RWPE1 (cell line): Measurements from ENCODE around the gene COPG2.

Source experiments
- CTCF ChIA-PET: fragments of 350-600 bp; sonication (Branson Sonifier 250); formaldehyde crosslinking; extraction: SDS; loops from one replicate; lab custom pipeline; 2021; lab: Yijun Ruan, JAX
- POLR2A ChIA-PET: fragments of 400-600 bp; formaldehyde crosslinking; extraction: SDS; loops from one replicate; lab custom pipeline; 2020; ENCODE audit warnings: antibody characterized with exemption; ENCODE audit not compliant: low non-redundant PET; lab: Yijun Ruan, JAX
- DNase-seq: peaks from one replicate; pipeline ENCODE4 v3.0.0; 2012; ENCODE audit warnings: low spot score
- H3K27ac ChIP-seq: fragments of 450-650 bp; 2 replicates; pipeline ENCODE4 v1.5.1; 2017
- TF ChIP-seq, protein P1 (sequence below): fragments of 450-650 bp; conservative IDR thresholded peaks from 2 replicates; pipeline ENCODE4 v1.5.1; 2017; ENCODE audit warnings: low read depth, mild to moderate bottlenecking

Gene COPG2

DNA sequence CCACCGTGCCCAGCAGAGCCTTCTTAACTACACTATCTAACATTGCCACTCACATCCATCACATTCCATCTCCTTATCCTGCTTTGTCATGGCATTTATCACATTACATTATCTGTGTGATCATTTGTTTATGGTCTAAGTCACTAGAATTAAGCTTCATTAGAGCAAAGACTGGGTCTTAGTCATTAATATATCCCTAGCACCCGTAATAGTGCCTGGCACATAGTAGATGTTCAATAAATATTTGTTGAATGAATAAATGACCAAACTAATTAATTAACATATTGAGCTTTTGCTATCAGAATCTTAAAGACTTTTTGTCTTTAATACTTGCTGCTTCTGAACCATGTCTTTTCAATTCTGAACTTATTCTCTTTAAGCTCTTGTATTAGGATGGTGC is 5.9 kb upstream of the COPG2 start:
- ChIA-PET POLR2A (no interaction called here), CTCF (interaction anchor here (0.6 kb wide), 1 partner anchor 600 kb away, joined by 3 read pairs; no protein-coding TSS in a partner anchor)
- DNase-seq: no peak
- H3K27ac ChIP-seq: no peak overlapping the region
- TF ChIP-seq, protein P1, sequence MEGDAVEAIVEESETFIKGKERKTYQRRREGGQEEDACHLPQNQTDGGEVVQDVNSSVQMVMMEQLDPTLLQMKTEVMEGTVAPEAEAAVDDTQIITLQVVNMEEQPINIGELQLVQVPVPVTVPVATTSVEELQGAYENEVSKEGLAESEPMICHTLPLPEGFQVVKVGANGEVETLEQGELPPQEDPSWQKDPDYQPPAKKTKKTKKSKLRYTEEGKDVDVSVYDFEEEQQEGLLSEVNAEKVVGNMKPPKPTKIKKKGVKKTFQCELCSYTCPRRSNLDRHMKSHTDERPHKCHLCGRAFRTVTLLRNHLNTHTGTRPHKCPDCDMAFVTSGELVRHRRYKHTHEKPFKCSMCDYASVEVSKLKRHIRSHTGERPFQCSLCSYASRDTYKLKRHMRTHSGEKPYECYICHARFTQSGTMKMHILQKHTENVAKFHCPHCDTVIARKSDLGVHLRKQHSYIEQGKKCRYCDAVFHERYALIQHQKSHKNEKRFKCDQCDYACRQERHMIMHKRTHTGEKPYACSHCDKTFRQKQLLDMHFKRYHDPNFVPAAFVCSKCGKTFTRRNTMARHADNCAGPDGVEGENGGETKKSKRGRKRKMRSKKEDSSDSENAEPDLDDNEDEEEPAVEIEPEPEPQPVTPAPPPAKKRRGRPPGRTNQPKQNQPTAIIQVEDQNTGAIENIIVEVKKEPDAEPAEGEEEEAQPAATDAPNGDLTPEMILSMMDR: no peak

DNA sequence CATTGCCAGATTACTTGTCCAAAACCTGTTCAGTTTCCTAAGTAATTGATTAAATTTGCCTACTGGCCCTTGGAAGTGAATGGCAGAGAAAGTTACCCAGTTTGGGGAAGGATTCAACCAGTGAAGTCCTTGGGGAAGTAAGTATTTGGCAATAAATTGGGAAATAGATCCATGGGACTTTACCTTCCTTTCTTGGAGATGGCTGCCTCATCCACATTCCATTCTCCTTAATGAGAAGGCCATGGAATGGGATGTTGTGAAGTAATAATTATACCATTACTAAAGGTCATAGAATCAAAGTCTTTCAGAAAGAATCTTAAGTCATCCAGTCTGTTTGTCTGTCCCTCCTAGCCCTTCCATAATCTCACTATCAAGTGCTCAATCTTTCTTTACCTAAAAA is 4.5 kb upstream of the COPG2 start:
- no peak for DNase-seq
- TF ChIP-seq, protein P1: no peak
- no peak overlapping the region for H3K27ac ChIP-seq
- POLR2A ChIA-PET: no interaction called here
- CTCF ChIA-PET: no interaction called here

DNA sequence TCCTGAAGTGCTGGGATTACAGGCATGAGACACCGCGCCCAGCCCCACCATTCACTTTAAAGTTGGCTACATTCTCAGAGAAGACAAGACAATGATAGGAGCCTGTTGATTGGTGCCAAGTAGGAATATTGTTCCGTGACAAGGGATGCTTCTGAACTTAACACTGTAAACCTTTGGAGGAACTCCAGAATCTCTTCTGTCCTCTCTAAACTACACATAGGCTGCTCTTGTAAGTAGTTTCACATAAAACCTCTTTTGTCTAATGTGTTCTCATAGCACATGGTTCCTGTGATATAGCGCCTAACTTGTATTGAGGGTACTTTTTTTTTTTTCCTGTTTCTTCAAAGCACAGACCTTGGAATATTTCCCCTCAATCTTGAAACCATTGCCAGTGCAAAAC is 3.6 kb upstream of the COPG2 start:
- CTCF ChIA-PET: interaction anchor here (0.6 kb wide), 1 partner anchor 1446 kb away, joined by 4 read pairs; no protein-coding TSS in a partner anchor
- no peak for DNase-seq
- POLR2A ChIA-PET: no interaction called here
- TF ChIP-seq, protein P1: no peak
- H3K27ac ChIP-seq: no peak overlapping the region

DNA sequence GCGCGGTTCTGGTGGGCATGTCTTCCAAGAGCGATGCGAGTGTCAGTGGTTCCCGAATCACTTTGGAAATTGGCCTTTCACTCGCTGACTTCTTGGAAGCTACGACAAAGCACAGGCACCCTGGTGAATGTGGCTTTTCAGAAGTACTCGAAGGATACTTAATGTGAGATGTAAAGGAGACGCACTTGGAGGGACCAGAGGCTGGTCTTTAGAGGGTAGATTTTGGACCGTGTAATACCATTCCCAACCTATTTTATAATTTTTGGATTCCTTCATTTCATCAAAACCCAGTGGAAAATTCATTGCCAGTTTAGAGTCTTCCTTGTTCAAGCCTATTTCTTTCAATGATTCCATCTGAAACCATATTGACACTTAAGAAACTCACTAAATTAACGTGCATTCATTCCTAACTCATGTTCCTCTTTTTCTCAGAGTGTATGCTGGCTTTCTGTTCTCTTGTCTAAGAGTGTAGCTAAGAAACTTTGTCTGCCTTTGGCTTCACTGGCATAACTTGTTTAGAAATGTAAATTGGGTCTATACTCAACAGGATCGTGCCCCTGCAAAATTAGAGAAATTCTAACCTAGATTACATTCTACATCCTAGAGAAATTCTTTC is 645 bp upstream of the COPG2 start:
- ChIA-PET CTCF (interaction anchor here (0.6 kb wide), 1 partner anchor 271 kb away, joined by 3 read pairs; no protein-coding TSS in a partner anchor), POLR2A (no interaction called here)
- no peak for DNase-seq
- H3K27ac ChIP-seq: peak overlapping the region; percentile 78
- TF ChIP-seq, protein P1: no peak

DNA sequence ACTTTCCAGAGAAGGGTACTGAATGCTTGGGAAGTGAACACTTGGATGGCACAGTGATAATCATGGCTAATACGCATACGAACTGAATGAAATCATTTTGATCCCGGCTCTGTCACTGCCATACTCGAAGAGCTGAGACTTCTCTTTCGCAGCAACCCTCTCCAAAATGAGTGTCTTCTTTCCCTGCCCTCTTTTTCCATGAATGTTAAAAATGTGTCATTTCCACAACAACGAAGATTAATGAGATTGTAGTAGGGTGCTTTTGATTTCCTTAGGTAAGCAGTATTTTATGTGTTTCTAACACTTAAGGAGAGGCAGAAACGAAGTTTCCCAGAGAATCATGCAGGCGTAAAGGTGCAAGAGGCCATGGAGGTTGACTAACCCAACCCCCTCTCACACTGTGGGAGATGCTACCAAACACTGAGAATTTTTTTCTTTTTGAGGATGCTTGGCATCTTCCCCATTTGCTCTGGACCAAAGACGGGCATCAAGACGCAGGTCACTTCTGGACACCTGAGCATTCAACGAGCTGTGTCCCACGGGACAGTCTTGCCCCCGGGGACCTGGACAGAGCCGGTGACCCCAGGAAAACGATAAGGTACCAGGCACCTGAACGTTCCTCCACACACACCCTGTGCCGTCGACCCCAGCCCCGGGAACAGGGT is 823 bp downstream of the COPG2 start:
- ChIA-PET POLR2A (no interaction called here), CTCF (interaction anchor here (0.7 kb wide), 1 partner anchor 180 kb away, joined by 3 read pairs; no protein-coding TSS in a partner anchor)
- TF ChIP-seq, protein P1: no peak
- no peak for DNase-seq
- H3K27ac ChIP-seq: peak overlapping the region; percentile 78

DNA sequence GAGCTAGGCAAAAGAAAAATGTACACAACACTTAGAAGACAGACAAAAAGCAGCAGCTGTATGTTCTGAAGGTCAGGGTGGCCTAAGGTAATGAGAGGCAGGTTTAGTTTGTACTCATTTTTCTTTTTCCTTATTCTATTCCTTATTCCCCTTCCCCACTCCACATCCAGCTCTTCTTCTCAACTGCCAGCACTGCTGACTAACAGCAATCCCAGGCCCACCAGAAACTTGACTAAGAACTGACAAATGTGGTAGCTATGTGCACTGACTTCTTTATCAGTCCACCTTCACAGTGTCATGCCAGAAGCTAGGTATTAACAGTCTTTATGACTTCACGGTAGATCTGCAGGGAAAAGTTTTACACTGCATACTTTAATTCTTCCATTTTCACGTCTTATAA is 6.1 kb downstream of the COPG2 start:
- CTCF ChIA-PET: no interaction called here
- H3K27ac ChIP-seq: no peak overlapping the region
- DNase-seq: no peak
- POLR2A ChIA-PET: no interaction called here
- TF ChIP-seq, protein P1: no peak
